ENCODE results near the gene PARD6B. TPM values are rescaled to one million over a fixed set of nuclear protein-coding genes. Genes with fewer than 3 reads are reported as not detected.
A peak's percentile ranks its signal among the peaks of the same experiment; 100 is the strongest.
"Not testable (repeated sequence)": the region's sequence is repeated elsewhere in the genome, so short reads cannot be mapped to it uniquely, and the experiment has no call there.

The PARD6B gene
- total and polyA plus RNA-seq, 2 of the 13 experiments (the other 11 are each of a cell fraction or from before 2014, with no cell fraction given) = 6.9 to 22.2 TPM

DNA sequence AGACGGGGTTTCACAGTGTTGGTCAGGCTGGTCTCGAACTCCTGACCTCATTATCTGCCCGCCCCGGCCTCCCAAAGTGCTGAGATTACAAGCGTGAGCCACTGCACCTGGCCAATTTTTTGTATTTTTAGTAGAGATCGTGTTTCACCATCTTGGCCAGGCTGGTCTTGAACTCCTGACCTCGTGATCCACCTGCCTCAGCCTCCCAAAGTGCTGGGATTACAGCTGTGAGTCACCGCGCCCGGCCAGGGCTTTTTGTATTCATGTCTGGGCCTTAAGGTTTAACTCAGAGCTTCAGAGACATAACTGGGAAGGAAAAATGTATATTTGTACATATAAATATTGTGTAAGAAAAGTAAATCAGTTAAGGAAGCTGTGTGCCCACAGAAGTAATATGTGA, 33.9 kb downstream of the PARD6B start:
- in situ Hi-C loops (cut with HindIII; ENCODE audit: extremely low pct_ligation_motif_present, low pct_unique_long_range_greater_than_20kb) = not testable (repeated sequence)

More for the DNA sequence above, 33.9 kb downstream of the PARD6B start:
- peaks cover 98% of the 10 kb centered on the region for H3K4me1 ChIP-seq (ENCODE audit: insufficient read depth, low read length)
- H3K9me3 ChIP-seq (ENCODE audit: low read length); H3K79me2 ChIP-seq (ENCODE audit: insufficient read depth, low read length); BruUV-seq (replicated peaks); DNase-seq (ENCODE audit: low spot score); ATAC-seq; H2AFZ ChIP-seq (ENCODE audit: low read length); H3K27ac ChIP-seq (ENCODE audit: extremely low read length, insufficient read depth, low read length); H3K9ac ChIP-seq (ENCODE audit: insufficient read depth, low read depth, low read length); H3K27me3 ChIP-seq (ENCODE audit: control insufficient read depth in 1 of 2, insufficient read depth in 2 of 2, low read length in 2 of 2); CTCF ChIA-PET (ENCODE audit: low intra/inter-chr PET ratio, low total read pairs); H4K20me1 ChIP-seq (ENCODE audit: insufficient read depth, low read length); H3K4me2 ChIP-seq (ENCODE audit: low read depth, low read length); H3K36me3 ChIP-seq (replicated peaks in 1 of 2; ENCODE audit: control insufficient read depth in 1 of 2, insufficient read depth in 2 of 2, low read length in 2 of 2); H3K4me3 ChIP-seq (replicated peaks in 1 of 3; ENCODE audit: insufficient read depth in 1 of 3, low read depth in 2 of 3, low read length in 3 of 3); FAIRE-seq; TF ChIP-seq TCF12 (IDR thresholded peaks at IDR 0.05): not testable (repeated sequence)
- intact Hi-C loops (cut with micrococcal nuclease; ENCODE audit: unreplicated experiment) = loop anchor here (1.0 kb wide), 1 partner anchor 23 kb away; no protein-coding TSS in a partner anchor
- WGBS (ENCODE audit: low lambda C conversion rate) = 8% methylated on average over 10 of the region's 10 CpGs
- POLR2A ChIA-PET = interaction anchor here (1.7 to 2.8 kb wide), 3 partner anchors 21 to 25 kb away, joined by 9 to 18 read pairs (median 13); no protein-coding TSS in a partner anchor
- TF ChIP-seq GTF3A (CRISPR knock-in tag; conservative IDR thresholded peaks at IDR 0.05) (0 out of 2 replicates have a peak, but pooled peaks have one; percentile 45), ZMYM3 (CRISPR knock-in tag; IDR thresholded peaks at IDR 0.05) (peak; percentile 79), ZMYM2 (CRISPR knock-in tag; IDR thresholded peaks at IDR 0.05) (peak; percentile 94), CEBPB (IDR thresholded peaks at IDR 0.05; ENCODE audit: borderline replicate concordance, low read depth, low read length) (0 out of 2 replicates have a peak, but pooled peaks have one; percentile 1), FOSL2 (CRISPR knock-in tag; IDR thresholded peaks at IDR 0.05) (peak; percentile 84), SALL1 (CRISPR knock-in tag; IDR thresholded peaks at IDR 0.05) (0 out of 2 replicates have a peak, but pooled peaks have one; percentile 21), ADNP (CRISPR knock-in tag; IDR thresholded peaks at IDR 0.05) (peak; percentile 75; the same call in 1 of the 2 replicates), ZNF629 (CRISPR knock-in tag; conservative IDR thresholded peaks at IDR 0.05) (0 out of 2 replicates have a peak, but pooled peaks have one; percentile 20), KDM1A (CRISPR knock-in tag; IDR thresholded peaks at IDR 0.05) (peak; percentile 27; the same call in 1 of the 2 replicates), TCF12 (CRISPR knock-in tag; IDR thresholded peaks at IDR 0.05) (0 out of 2 replicates have a peak, but pooled peaks have one; percentile 2), ZSCAN29 (CRISPR knock-in tag; conservative IDR thresholded peaks at IDR 0.05) (0 out of 2 replicates have a peak, but pooled peaks have one; percentile 45)
- TF ChIP-seq, protein P1, sequence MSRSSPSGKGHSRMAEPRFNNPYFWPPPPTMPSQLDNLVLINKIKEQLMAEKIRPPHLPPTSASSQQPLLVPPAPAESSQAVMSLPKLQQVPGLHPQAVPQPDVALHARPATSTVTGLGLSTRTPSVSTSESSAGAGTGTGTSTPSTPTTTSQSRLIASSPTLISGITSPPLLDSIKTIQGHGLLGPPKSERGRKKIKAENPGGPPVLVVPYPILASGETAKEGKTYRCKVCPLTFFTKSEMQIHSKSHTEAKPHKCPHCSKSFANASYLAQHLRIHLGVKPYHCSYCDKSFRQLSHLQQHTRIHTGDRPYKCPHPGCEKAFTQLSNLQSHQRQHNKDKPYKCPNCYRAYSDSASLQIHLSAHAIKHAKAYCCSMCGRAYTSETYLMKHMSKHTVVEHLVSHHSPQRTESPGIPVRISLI (CRISPR knock-in tag; IDR thresholded peaks at IDR 0.05; ENCODE audit: borderline replicate concordance) = 0 out of 2 replicates have a peak, but pooled peaks have one; percentile 45

Measured in HepG2 (cell line).